ENCODE measurements around the gene XPNPEP3. TPM values are rescaled to one million over a fixed set of nuclear protein-coding genes. Genes with fewer than 3 reads are reported as not detected.
"Not testable (repeated sequence)": the region's sequence is repeated elsewhere in the genome, so short reads cannot be mapped to it uniquely, and the experiment has no call there.

The XPNPEP3 gene
- polyA plus RNA-seq (ENCODE audit: insufficient read depth in 1 of 5, insufficient read length in 5 of 5, low replicate concordance in 1 of 5): 10 to 100 TPM; 12.3 to 23.2 (median 17.5) TPM
- long read RNA-seq, donor 1, partial matches to known transcripts: 0 of 3 reads
- long read RNA-seq, donor 1, other reads (novel, unspliced or antisense): 0 of 3 reads
- long read RNA-seq, donor 2, partial matches to known transcripts: 0 of 1 reads
- long read RNA-seq, donor 2, other reads (novel, unspliced or antisense): 0 of 1 reads
- long read RNA-seq, donor 3, transcript XPNPEP3-205 (3 exons, 1,418 nt): major isoform, 5 of 5 reads
- long read RNA-seq, donor 3, partial matches to known transcripts: 0 of 5 reads
- long read RNA-seq, donor 3, other reads (novel, unspliced or antisense): 0 of 5 reads
- long read RNA-seq, donor 4, partial matches to known transcripts: 0 of 4 reads
- long read RNA-seq, donor 4, other reads (novel, unspliced or antisense): 0 of 4 reads
- long read RNA-seq, donor 5, full-length matches to known transcripts: 3 of 3 reads
- long read RNA-seq, donor 5, partial matches to known transcripts: 0 of 3 reads
- long read RNA-seq, donor 5, other reads (novel, unspliced or antisense): 0 of 3 reads
- long read RNA-seq, donor 6, partial matches to known transcripts: 0 of 4 reads
- long read RNA-seq, donor 6, other reads (novel, unspliced or antisense): 0 of 4 reads
- long read RNA-seq, donor 7, partial matches to known transcripts: 7 of 8 reads
- long read RNA-seq, donor 7, other reads (novel, unspliced or antisense): 0 of 8 reads
- long read RNA-seq, donor 8, partial matches to known transcripts: 0 of 1 reads
- long read RNA-seq, donor 8, other reads (novel, unspliced or antisense): 0 of 1 reads

- DNase-seq: peak; percentile 98
Measured at GRCh38 chr22:40856513-40857308, at the start of gene XPNPEP3, which contains the start of gene ST13. XPNPEP3 (plus strand) TSS chr22:40857148; CDS start chr22:40857182, 34 bp downstream. ST13 (minus strand) TSS chr22:40856639; CDS start chr22:40856540, 99 bp downstream.

- no peak for DNase-seq
Measured at GRCh38 chr22:40808018-40808841, 48.7 kb upstream of the XPNPEP3 start.

- DNase-seq: no peak
Measured at GRCh38 chr22:40813912-40814315, 43.0 kb upstream of the XPNPEP3 start.

GRCh38 chr22:40817737-40818136 is 39.2 kb upstream of the XPNPEP3 start:
- DNase-seq: no peak

- no peak for DNase-seq
Measured at GRCh38 chr22:40818192-40818746, 38.7 kb upstream of the XPNPEP3 start.

DNA sequence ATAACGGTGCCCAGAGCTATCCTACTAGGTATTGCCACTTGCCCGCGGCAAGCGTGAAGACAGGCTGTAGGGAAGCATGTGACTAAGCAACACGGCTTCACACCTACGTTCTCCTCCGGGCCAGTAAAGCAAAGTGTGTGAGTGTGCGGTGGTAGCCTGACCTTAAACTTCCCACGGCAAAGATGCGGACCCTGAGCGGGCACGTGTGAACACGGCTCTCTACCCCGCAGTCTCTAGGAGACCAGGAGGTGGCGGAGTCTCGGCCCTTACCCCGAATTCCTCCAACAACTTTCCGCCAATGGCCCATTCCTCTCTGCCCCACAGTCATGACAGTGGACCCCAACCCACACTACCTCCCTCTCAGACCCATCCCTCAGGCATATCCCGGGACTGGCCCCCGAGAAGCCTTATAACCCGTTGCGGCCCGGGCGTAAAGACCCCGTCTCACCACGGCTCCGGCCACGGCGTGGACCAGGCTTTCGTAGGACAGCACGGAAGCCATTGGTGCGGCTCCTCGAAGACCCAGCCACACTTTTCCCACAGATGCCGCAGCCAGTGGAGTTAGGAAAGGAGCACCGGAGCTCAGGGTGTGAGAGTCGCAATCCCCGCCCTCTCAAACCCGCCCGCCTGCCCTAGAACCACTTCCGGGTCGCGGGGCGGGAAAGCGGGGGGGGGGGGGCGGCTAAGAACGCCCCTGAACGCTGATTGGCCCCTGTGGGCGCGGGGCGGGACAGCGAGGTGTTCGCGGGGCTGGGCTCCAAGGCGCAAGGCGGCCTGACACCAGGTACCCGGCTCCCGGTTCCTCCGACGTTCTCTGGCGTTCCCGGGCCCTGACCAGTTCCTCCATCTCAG is 38.0 kb upstream of the XPNPEP3 start, which contains the start of gene SLC25A17:
SLC25A17 (minus strand) TSS at position 600 of the 852 bp plus-strand sequence; CDS start at position 502, 98 bp downstream.
- DNase-seq: peak; percentile 82 to 85

- DNase-seq: no peak
Measured at GRCh38 chr22:40819599-40820140, 37.3 kb upstream of the XPNPEP3 start.

GRCh38 chr22:40823426-40823825 is 33.5 kb upstream of the XPNPEP3 start:
- DNase-seq: no peak

DNA sequence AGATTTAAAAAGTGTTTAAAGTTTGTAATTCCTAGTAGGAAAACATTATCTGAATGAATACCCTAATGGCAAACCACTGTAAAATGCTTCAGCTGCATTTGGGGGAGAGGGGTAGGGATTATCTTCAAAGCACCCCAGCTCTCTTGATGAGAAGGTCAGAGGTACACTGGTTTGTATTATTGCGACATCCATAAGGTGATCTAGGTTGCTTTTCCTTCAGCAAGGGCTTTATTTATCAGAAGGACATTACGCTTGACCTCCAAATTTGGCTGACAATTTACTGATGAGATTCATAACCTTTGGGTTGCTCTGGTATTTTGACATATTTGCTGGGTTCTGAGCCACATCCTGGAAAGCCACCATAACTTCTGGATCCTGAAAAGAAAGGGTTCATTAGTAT is 30.7 kb upstream of the XPNPEP3 start:
- DNase-seq: not testable (repeated sequence)

DNA sequence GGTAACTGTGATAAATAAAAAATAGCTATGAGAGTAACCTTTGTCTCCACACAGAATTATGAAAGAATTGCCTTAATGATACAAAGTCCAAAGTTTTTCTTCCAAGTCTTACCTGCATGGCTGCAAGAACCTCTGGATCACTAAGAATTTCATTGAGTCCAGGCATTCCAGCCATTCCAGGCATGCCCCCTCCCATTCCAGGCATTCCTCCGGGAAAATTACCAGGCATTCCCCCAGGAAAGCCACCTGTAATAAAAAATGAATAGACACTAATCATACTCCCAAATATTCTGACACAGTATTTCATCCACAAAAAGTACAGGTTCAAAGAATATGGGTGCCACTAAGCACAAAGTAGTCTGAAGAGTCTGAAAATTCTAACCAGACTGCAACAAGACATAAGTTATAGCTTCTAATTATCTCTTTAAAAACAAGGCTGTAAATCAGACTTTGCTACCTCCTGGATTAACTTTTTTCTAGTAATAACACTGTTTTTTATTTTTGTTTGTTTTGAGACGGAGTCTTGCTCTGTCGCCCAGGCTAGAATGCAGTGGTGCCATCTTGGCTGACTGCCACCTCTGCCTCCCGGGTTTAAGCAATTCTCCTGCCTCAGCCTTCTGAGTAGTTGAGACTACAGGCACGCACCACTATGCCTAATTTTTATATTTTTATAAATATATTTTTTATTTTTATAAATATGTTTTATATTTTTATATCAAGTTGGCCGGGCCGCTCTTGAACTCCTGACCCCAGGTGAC is 29.8 kb upstream of the XPNPEP3 start:
- DNase-seq: no peak

DNA sequence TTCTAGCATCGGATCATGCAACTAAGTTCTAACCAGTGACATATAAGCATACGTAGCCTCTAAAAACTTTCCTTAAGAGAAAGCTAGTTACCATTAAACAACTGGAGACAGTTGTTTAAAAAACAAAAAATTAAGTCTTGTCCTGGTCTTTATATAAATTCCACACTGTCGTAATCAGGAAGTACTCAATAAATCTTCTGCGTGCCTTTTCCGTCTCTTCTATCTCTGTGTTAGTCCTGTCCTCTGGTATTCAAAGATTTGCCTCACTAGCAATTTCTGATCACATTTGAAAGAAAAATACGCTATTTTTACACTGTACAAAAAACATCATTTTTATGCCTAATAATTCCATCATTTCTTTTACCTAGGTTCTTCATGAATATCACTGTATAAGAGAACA is 27.8 kb upstream of the XPNPEP3 start:
- no peak for DNase-seq

DNA sequence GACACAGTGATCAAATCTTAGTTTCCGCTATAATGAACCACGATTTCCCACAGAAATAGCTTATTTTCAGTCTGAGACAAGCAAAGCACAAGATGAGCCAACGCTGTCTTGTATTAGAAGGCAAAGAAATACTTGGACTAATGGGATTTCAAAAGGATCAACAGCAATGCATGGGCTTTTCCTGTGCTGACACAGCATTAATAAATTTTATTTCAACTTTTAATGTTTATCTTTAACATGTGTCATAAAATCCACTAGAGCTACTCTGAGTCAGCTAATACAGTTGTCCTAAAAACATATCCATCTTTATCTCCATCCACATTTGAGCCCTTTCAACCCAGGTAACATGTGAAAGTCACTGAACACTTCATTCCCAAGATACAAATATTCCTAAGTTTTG is 22.3 kb upstream of the XPNPEP3 start:
- DNase-seq: no peak

DNA sequence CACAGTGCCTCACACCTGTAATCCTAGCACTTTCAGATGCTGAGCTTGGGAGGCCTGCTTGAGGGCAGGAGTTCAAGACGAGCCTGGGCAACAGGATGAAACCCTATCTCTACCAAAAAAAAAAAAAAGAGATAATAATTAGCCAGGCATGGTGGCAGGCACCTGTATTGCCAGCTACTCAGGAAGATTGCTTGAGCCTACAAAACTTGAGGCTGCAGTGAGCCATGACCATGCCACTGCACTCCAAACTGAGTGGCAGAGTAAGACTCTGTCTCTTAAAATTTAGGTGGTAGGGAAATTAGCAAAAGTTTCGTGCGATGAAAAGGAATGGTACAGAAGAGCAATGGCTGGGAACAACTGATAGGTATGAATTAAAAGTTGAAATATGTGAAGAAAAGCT is 18.5 kb upstream of the XPNPEP3 start:
- no peak for DNase-seq

DNA sequence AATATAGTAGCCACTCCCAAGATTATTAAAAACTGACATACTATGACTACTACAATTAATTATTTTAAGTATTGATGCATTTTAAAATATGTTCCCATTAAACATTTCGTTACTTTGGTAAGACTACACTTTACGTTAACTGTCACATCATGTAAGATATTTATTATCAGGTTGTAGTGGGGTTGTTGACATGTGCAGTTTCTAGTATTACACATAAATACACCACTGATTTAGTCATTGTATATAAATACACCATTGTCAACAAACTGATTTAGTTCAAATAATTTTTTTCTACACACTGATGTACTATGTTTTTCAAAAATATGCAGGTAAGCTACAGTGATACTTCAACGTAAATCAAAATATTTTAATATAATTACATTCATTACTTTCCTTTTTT is 12.0 kb upstream of the XPNPEP3 start:
- DNase-seq: no peak

DNA sequence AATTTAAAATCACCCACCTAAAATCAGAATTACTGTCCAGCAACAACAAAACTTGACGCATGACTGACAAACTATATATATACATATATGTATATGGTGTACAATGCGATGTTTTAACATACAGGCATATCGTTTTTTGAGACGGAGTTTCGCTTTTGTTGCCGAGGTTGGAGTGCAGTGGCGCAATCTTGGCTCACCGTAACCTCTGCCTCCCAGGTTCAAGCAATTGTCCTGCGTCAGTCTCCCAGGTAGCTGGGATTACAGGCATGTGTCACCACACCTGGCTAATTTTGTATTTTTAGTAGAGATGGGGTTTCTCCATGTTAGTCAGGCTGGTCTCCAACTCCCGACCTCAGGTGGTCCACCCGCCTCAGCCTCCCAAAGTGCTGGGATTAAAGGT is 11.1 kb upstream of the XPNPEP3 start:
- not testable (repeated sequence) for DNase-seq

DNA sequence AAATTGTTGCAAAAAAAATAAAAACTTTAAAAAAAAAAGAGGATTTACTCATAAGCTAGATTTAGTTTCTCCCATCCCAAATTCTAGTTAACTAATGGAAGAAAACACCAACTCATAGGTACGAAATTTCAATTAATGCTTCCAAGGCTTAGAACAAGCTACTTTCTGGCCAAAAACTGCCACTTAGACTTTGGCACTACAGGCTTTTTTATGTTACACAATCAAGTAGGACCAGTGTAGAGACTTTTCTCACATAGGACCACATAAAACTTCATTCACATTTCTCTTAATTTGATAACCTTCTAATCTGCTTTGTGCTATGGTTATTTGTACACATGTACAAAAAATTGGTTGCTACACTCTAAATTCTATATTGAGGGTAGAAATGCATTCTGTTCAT is 3.6 kb upstream of the XPNPEP3 start:
- DNase-seq: no peak

GRCh38 chr22:40853961-40854360 is 3.0 kb upstream of the XPNPEP3 start:
- no peak for DNase-seq

Data from right lung (tissue), 10 donors.